ENCODE measurements around the gene LRR1.

Gene LRR1

DNA sequence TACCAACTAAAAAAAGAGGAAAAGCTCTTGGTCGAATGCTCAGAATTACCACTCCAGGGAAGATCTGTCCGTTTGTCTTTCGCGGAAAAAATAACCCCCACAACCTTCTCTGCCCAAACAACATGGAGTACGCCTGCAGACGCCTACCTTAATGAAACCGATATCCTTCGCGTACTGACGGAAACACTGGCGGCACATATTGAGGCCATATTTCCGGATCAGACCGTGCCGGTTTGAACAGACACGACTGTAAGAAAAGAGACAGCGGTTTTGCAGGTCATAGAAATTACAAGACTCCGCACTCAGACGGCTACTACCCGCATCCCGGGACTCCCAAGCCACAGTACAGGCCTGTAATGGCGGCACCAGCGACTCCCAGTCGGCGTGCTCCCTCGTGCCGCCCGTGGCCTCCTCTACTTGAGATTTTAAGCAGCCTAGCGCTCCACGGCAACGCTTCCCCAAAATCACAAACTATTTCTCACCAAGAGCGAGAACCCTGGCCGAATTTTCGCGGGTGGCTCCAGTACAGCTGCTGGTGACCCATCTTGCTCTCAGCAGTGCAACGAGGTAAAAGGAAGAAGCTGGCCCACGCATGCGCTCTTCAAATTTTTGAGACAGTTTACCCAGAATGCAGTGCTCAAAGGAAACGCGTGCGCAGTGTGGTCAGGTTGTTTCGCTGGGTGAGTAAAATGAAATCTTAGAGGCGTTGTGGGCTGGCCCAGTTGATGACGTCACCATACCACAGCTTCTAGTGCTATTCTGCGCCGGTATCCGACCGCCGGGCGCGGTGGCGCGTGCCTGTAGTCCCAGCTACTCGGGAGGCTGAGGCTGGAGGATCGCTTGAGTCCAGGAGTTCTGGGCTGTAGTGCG is 12.7 kb upstream of the LRR1 start, which contains the start of gene RPS29:
TSS of gene RPS29 (minus strand) at position 578 of the 870 bp plus-strand sequence. CDS start at position 544, 34 bp downstream.
- peaks cover 17% of the 10 kb centered on the region for H3K36me3 ChIP-seq (ENCODE audit: control insufficient read depth, insufficient read depth, low read length)
- no peaks in the 10 kb centered on the region for H3K27me3 ChIP-seq (ENCODE audit: control insufficient read depth, insufficient read depth, low read length)
- H3K4me1 ChIP-seq (ENCODE audit: control insufficient read depth, insufficient read depth, low read length) = peaks cover 4% of the 10 kb centered on the region; the same call in 1 of the 2 replicates
- no CpG with 5 or more reads among the region's 55 CpGs for WGBS (ENCODE audit: insufficient coverage, insufficient read length)
- H3K4me3 ChIP-seq (ENCODE audit: low read length) = peak within 1 kb of the TSS; percentile 72
- no peaks in the 10 kb centered on the region for H3K9me3 ChIP-seq (ENCODE audit: control insufficient read depth, insufficient read depth, low read length)
- peak; percentile 99 for DNase-seq (ENCODE audit: low read depth, low spot score)
- H3K27ac ChIP-seq (ENCODE audit: low read length) = no peak within 1 kb of the TSS

DNA sequence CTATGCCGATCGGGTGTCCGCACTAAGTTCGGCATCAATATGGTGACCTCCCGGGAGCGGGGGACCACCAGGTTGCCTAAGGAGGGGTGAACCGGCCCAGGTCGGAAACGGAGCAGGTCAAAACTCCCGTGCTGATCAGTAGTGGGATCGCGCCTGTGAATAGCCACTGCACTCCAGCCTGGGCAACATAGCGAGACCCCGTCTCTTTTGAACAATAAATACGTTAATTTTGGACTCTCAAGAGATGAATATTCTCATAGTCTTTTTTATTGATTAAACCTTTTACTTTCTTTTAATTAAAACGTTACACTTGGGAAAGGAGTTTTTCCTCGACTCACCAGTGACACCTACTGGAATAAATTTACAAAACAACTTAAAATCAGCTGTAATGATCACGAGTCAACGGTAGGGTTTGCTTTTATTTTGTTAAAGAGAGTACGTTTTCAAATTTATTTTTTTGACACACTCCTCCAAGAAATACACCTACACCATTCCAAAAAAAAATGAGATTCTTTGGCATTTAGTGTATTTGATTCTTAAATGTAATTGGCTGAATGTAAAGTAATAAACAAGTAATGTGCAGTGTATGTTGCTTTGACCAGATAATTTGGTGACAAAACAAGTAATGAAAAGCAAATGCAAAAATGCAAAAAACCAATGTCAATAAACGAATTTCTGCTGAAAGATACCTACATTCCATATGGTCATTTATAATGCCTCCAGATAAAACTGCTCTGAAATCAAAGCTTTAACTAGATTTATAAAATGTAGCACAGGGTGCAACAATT is 11.9 kb upstream of the LRR1 start:
- Histone ChIP-seq H3K4me1 (ENCODE audit: control insufficient read depth, insufficient read depth, low read length) (peaks cover 4% of the 10 kb centered on the region; the same call in 1 of the 2 replicates), H3K36me3 (ENCODE audit: control insufficient read depth, insufficient read depth, low read length) (peaks cover 17% of the 10 kb centered on the region), H3K9me3 (ENCODE audit: control insufficient read depth, insufficient read depth, low read length) (no peaks in the 10 kb centered on the region), H3K27me3 (ENCODE audit: control insufficient read depth, insufficient read depth, low read length) (no peaks in the 10 kb centered on the region), H3K4me3 (ENCODE audit: low read length) (peak overlapping the region; percentile 9; the same call in 1 of the 2 replicates), H3K27ac (ENCODE audit: low read length) (no peak overlapping the region)
- no CpG with 5 or more reads among the region's 21 CpGs for WGBS (ENCODE audit: insufficient coverage, insufficient read length)
- DNase-seq (ENCODE audit: low read depth, low spot score) = no peak

DNA sequence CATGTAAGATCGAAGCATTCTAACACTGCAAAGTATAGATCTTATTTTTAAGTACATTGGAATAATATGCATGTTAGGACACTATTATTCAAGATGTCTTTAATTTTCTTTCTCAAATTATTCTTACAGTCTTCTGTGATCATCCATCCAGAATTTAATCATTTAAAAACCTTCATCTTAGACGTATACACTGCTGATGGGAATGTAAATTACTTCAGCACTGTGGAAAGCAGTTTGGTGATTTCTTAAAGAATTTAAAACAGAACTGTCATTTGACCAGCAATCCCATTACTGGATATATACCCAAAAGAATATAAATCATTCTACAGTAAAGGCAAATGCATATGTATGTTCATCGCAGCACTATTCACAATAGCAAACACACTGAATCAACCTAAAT is 9.4 kb upstream of the LRR1 start:
- no peak overlapping the region for H3K4me3 ChIP-seq (ENCODE audit: low read length)
- no peaks in the 10 kb centered on the region for H3K27me3 ChIP-seq (ENCODE audit: control insufficient read depth, insufficient read depth, low read length)
- H3K9me3 ChIP-seq (ENCODE audit: control insufficient read depth, insufficient read depth, low read length) = no peaks in the 10 kb centered on the region
- peaks cover 2% of the 10 kb centered on the region for H3K36me3 ChIP-seq (ENCODE audit: control insufficient read depth, insufficient read depth, low read length)
- no peak overlapping the region for H3K27ac ChIP-seq (ENCODE audit: low read length)
- no peak for DNase-seq (ENCODE audit: low read depth, low spot score)
- no CpG with 5 or more reads among the region's 3 CpGs for WGBS (ENCODE audit: insufficient coverage, insufficient read length)
- no peaks in the 10 kb centered on the region for H3K4me1 ChIP-seq (ENCODE audit: control insufficient read depth, insufficient read depth, low read length)

DNA sequence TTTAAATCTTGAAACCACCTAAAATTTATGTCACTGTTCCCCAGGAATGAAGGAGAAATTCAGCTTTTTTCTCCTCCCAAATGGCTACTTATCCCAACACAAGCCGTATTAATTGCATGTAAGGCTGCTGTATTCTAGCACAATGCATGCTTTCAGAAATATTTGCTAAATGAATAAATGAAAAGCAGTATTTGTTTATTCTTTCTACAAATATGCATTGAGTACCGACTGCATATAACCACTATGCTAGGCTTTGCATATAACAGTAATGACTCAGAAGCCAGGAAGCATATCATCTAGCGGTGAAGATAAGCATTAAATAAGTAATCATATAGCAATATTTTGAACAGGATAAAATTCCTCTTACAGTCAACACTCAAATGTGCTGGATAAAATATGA is 5.7 kb upstream of the LRR1 start:
- WGBS (ENCODE audit: insufficient coverage, insufficient read length) = no CpG with 5 or more reads among the region's 3 CpGs
- H3K4me3 ChIP-seq (ENCODE audit: low read length) = no peak overlapping the region
- DNase-seq (ENCODE audit: low read depth, low spot score) = no peak

DNA sequence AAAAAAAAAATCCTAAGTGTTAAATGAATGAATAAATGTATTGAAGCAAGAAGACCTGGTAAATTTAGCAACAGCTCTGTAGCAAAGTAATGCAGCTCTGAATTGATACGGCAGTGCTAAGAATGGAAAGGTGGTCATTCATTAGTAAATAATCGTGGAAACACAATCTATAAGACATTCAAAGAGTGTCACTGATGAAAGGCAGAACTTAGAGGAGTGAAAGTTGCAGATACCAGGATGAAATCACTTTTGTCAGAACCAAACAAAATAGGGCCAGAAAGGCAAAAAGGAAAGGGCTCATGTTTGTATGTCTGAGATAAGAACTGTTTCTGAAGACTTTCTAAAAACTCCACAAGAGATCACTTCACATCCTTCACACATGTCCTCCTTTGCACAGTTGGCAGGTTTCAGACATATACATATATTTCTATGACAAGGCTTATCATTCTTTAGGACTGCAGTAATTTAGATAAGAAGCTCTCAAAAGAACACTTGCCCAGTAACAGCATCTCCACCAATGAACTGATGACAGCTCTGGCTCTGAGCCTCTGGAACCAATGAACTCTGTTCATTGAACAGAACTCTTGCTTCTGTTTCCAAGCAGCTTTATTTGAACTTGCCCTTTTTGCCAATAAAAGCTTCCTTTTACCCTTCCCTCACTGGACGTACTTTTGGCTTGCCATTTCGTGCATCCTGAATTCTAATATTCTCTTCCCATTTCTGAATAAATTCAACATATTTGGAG is 4.2 kb upstream of the LRR1 start:
- Histone ChIP-seq H3K27ac (ENCODE audit: low read length) (no peak overlapping the region), H3K4me1 (ENCODE audit: control insufficient read depth, insufficient read depth, low read length) (no peaks in the 10 kb centered on the region), H3K9me3 (ENCODE audit: control insufficient read depth, insufficient read depth, low read length) (no peaks in the 10 kb centered on the region), H3K4me3 (ENCODE audit: low read length) (no peak overlapping the region), H3K36me3 (ENCODE audit: control insufficient read depth, insufficient read depth, low read length) (no peaks in the 10 kb centered on the region), H3K27me3 (ENCODE audit: control insufficient read depth, insufficient read depth, low read length) (no peaks in the 10 kb centered on the region)
- WGBS (ENCODE audit: insufficient coverage, insufficient read length) = no CpG with 5 or more reads among the region's 4 CpGs
- no peak for DNase-seq (ENCODE audit: low read depth, low spot score)

More for the DNA sequence above, 5.7 kb upstream of the LRR1 start:
- H3K4me1 ChIP-seq (ENCODE audit: control insufficient read depth, insufficient read depth, low read length) = no peaks in the 10 kb centered on the region
- no peaks in the 10 kb centered on the region for H3K36me3 ChIP-seq (ENCODE audit: control insufficient read depth, insufficient read depth, low read length)
- no peaks in the 10 kb centered on the region for H3K9me3 ChIP-seq (ENCODE audit: control insufficient read depth, insufficient read depth, low read length)
- H3K27me3 ChIP-seq (ENCODE audit: control insufficient read depth, insufficient read depth, low read length) = no peaks in the 10 kb centered on the region
- no peak overlapping the region for H3K27ac ChIP-seq (ENCODE audit: low read length)

DNA sequence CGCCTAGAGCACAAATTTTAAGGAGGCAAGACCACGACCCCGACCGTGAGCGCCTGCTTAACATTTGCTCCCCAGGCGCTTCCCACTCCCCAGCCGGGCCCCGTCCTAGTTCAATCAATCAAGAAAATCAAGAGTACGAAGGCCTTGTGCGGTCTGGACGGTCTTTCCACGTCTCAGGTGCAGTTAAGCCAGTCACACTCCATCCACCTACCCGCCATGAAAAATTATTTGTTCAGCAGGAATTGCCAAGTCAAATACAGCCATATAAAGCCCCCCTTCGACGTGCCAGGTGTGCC is 603 bp upstream of the LRR1 start:
- H3K4me3 ChIP-seq (ENCODE audit: low read length) = peak overlapping the region; percentile 80; the same call in 1 of the 2 replicates
- H3K4me1 ChIP-seq (ENCODE audit: control insufficient read depth, insufficient read depth, low read length) = no peaks in the 10 kb centered on the region
- no peaks in the 10 kb centered on the region for H3K36me3 ChIP-seq (ENCODE audit: control insufficient read depth, insufficient read depth, low read length)
- DNase-seq (ENCODE audit: low read depth, low spot score) = no peak
- no peaks in the 10 kb centered on the region for H3K27me3 ChIP-seq (ENCODE audit: control insufficient read depth, insufficient read depth, low read length)
- no CpG with 5 or more reads among the region's 15 CpGs for WGBS (ENCODE audit: insufficient coverage, insufficient read length)
- H3K27ac ChIP-seq (ENCODE audit: low read length) = no peak overlapping the region
- no peaks in the 10 kb centered on the region for H3K9me3 ChIP-seq (ENCODE audit: control insufficient read depth, insufficient read depth, low read length)

DNA sequence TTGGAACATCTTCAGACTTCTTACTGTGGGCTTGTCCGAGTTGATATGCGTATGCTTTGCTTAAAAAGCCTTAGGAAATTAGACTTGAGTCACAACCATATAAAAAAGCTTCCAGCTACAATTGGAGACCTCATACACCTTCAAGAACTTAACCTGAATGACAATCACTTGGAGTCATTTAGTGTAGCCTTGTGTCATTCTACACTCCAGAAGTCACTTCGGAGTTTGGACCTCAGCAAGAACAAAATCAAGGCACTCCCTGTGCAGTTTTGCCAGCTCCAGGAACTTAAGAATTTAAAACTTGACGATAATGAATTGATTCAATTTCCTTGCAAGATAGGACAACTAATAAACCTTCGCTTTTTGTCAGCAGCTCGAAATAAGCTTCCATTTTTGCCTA is 8.8 kb downstream of the LRR1 start:
- H3K36me3 ChIP-seq (ENCODE audit: control insufficient read depth, insufficient read depth, low read length) = peaks cover 9% of the 10 kb centered on the region; the same call in 1 of the 2 replicates

DNA sequence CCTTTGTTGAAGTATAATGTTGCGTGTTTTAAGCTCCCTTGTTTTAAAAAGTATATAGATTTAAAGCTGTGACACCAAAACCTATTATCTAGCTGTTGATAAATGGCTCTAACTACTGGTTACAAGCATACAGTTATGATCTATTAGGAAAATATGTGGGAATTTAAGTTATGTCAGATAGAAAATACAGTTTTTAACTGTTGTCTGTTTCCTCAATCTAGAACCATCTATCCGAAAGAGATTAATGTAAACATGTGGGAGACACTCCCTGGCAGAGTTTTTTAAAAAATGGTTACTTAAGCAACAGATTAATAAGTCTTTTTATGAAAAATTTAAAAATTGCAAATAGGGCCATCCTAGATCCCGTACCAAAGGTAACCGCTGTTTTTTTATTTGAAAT is 13.5 kb downstream of the LRR1 start:
- DNase-seq (ENCODE audit: low read depth, low spot score) = no peak
- Histone ChIP-seq H3K27ac (ENCODE audit: low read length) (no peak overlapping the region), H3K36me3 (ENCODE audit: control insufficient read depth, insufficient read depth, low read length) (no peaks in the 10 kb centered on the region; the same call in 1 of the 2 replicates), H3K27me3 (ENCODE audit: control insufficient read depth, insufficient read depth, low read length) (no peaks in the 10 kb centered on the region), H3K4me3 (ENCODE audit: low read length) (no peak overlapping the region), H3K9me3 (ENCODE audit: control insufficient read depth, insufficient read depth, low read length) (no peaks in the 10 kb centered on the region), H3K4me1 (ENCODE audit: control insufficient read depth, insufficient read depth, low read length) (no peaks in the 10 kb centered on the region; the same call in 1 of the 2 replicates)
- WGBS (ENCODE audit: insufficient coverage, insufficient read length) = no CpG with 5 or more reads among the region's 4 CpGs

More for the DNA sequence above, 8.8 kb downstream of the LRR1 start:
- no peak for DNase-seq (ENCODE audit: low read depth, low spot score)
- WGBS (ENCODE audit: insufficient coverage, insufficient read length) = no CpG with 5 or more reads among the region's 6 CpGs
- Histone ChIP-seq H3K27ac (ENCODE audit: low read length) (no peak overlapping the region), H3K4me3 (ENCODE audit: low read length) (no peak overlapping the region), H3K4me1 (ENCODE audit: control insufficient read depth, insufficient read depth, low read length) (no peaks in the 10 kb centered on the region), H3K9me3 (ENCODE audit: control insufficient read depth, insufficient read depth, low read length) (no peaks in the 10 kb centered on the region), H3K27me3 (ENCODE audit: control insufficient read depth, insufficient read depth, low read length) (no peaks in the 10 kb centered on the region)

DNA sequence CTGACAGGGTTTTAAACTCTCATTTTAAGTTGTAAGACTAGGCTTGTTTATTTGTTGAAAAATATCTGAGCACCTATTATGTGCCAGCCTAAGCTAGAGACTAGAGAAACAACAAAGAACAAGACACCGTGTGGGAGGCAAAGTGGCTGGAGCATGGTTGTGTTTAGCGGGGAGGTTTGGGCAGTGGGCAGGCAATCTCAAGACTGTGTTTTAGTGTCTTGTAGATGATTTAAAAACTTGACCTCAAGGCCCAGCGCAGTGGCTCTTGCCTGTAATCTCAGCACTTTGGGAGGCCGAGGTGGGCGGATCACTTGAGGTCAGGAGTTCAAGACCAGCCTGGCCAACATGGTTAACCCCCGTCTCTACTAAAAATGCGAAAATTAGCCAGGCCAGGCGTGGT is 13.9 kb downstream of the LRR1 start:
- no CpG with 5 or more reads among the region's 8 CpGs for WGBS (ENCODE audit: insufficient coverage, insufficient read length)
- Histone ChIP-seq H3K27me3 (ENCODE audit: control insufficient read depth, insufficient read depth, low read length) (no peaks in the 10 kb centered on the region), H3K4me3 (ENCODE audit: low read length) (no peak overlapping the region), H3K27ac (ENCODE audit: low read length) (no peak overlapping the region), H3K36me3 (ENCODE audit: control insufficient read depth, insufficient read depth, low read length) (no peaks in the 10 kb centered on the region; the same call in 1 of the 2 replicates), H3K9me3 (ENCODE audit: control insufficient read depth, insufficient read depth, low read length) (no peaks in the 10 kb centered on the region), H3K4me1 (ENCODE audit: control insufficient read depth, insufficient read depth, low read length) (no peaks in the 10 kb centered on the region; the same call in 1 of the 2 replicates)
- no peak for DNase-seq (ENCODE audit: low read depth, low spot score)

DNA sequence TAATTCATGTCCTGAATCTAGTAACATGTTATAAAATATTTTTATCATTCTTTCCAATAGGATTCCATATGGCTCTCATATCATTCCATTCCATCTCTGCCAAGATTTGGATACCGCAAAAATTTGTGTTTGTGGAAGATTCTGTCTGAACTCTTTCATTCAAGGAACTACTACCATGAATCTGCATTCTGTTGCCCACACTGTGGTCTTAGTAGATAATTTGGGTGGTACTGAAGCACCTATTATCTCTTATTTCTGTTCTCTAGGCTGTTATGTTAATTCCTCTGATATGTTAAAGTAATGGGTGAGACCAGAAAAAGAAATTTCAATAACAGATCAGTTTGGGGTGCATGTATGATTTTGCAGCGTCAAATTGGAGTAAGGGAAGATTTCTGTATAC is 15.5 kb downstream of the LRR1 start:
- Histone ChIP-seq H3K4me3 (ENCODE audit: low read length) (no peak overlapping the region), H3K27me3 (ENCODE audit: control insufficient read depth, insufficient read depth, low read length) (no peaks in the 10 kb centered on the region), H3K27ac (ENCODE audit: low read length) (no peak overlapping the region), H3K4me1 (ENCODE audit: control insufficient read depth, insufficient read depth, low read length) (no peaks in the 10 kb centered on the region; the same call in 1 of the 2 replicates), H3K9me3 (ENCODE audit: control insufficient read depth, insufficient read depth, low read length) (no peaks in the 10 kb centered on the region), H3K36me3 (ENCODE audit: control insufficient read depth, insufficient read depth, low read length) (no peaks in the 10 kb centered on the region; the same call in 1 of the 2 replicates)
- no CpG with 5 or more reads among the region's 2 CpGs for WGBS (ENCODE audit: insufficient coverage, insufficient read length)
- no peak for DNase-seq (ENCODE audit: low read depth, low spot score)

All from iPS DF 6.9 (cell line).